HEK293T (cell line): ENCODE measurements around the gene FAM219B.

Experiments
- CTCF ChIA-PET: fragments of 350-600 bp; formaldehyde crosslinking; extraction: SDS; loops from one replicate; lab custom pipeline; 2021; ENCODE audit warnings: antibody characterized with exemption, inconsistent platforms; lab: Yijun Ruan, JAX
- POLR2A ChIA-PET: fragments of 350-600 bp; formaldehyde crosslinking; extraction: SDS; loops from one replicate; lab custom pipeline; 2020; ENCODE audit warnings: antibody characterized with exemption, inconsistent platforms; lab: Yijun Ruan, JAX
- DNase-seq: peaks from one replicate; pipeline ENCODE4 v3.0.0; 2012; ENCODE audit warnings: mixed read lengths; ENCODE audit errors: extremely low spot score
- ARNT ChIP-seq: fragments of 450-650 bp; IDR thresholded peaks from 2 replicates; pipeline ENCODE4 v1.6.1; 2017; ENCODE audit warnings: mild to moderate bottlenecking
- BHLHE40 ChIP-seq: fragments of 450-650 bp; IDR thresholded peaks from 2 replicates; pipeline ENCODE4 v1.6.1; 2016; ENCODE audit warnings: mild to moderate bottlenecking, moderate library complexity, borderline replicate concordance
- CTBP1 ChIP-seq: fragments of 450-650 bp; IDR thresholded peaks from 2 replicates; pipeline ENCODE4 v1.6.1; 2016; ENCODE audit warnings: borderline replicate concordance
- ELF4 ChIP-seq: fragments of 450-650 bp; IDR thresholded peaks from 2 replicates; pipeline ENCODE4 v1.6.1; 2017; ENCODE audit warnings: antibody characterized with exemption
- FOXA1 ChIP-seq: fragments of 450-650 bp; IDR thresholded peaks from 2 replicates; pipeline ENCODE4 v1.6.1; 2016; ENCODE audit warnings: mild to moderate bottlenecking
- FOXK2 ChIP-seq: fragments of 450-650 bp; IDR thresholded peaks from 2 replicates; pipeline ENCODE4 v1.6.1; 2016; ENCODE audit warnings: mild to moderate bottlenecking
- FOXM1 ChIP-seq: fragments of 450-650 bp; IDR thresholded peaks from 2 replicates; pipeline ENCODE4 v1.6.1; 2017; ENCODE audit warnings: mild to moderate bottlenecking, borderline replicate concordance
- HDGF ChIP-seq: fragments of 450-650 bp; IDR thresholded peaks from 2 replicates; pipeline ENCODE4 v1.6.1; 2017; ENCODE audit warnings: antibody characterized with exemption, borderline replicate concordance
- L3MBTL2 ChIP-seq: fragments of 450-650 bp; conservative IDR thresholded peaks from 2 replicates; pipeline ENCODE4 v1.6.1; 2016; ENCODE audit warnings: mild to moderate bottlenecking
- LEF1 ChIP-seq: fragments of 450-650 bp; IDR thresholded peaks from 2 replicates; pipeline ENCODE4 v1.6.1; 2017; ENCODE audit warnings: mild to moderate bottlenecking, borderline replicate concordance
- NFRKB ChIP-seq: fragments of 450-650 bp; IDR thresholded peaks from 2 replicates; pipeline ENCODE4 v1.6.1; 2016; ENCODE audit warnings: mild to moderate bottlenecking, moderate library complexity
- PKNOX1 ChIP-seq: fragments of 450-650 bp; IDR thresholded peaks from 2 replicates; pipeline ENCODE4 v1.6.1; 2016
- SP1 ChIP-seq: fragments of 450-650 bp; IDR thresholded peaks from 2 replicates; pipeline ENCODE4 v1.6.1; 2017
- SUZ12 ChIP-seq: fragments of 450-650 bp; IDR thresholded peaks from 2 replicates; pipeline ENCODE4 v1.6.1; 2016; ENCODE audit warnings: mild to moderate bottlenecking
- TARDBP ChIP-seq: fragments of 450-650 bp; IDR thresholded peaks from 2 replicates; pipeline ENCODE4 v1.6.1; 2016
- ZNF384 ChIP-seq: fragments of 450-650 bp; IDR thresholded peaks from 2 replicates; pipeline ENCODE4 v1.6.1; 2016

FAM219B gene

GRCh38 chr15:74863239-74864056 is 43.2 kb downstream of the FAM219B start:
- TF ChIP-seq HDGF: no peak
- TF ChIP-seq L3MBTL2: no peak
- TF ChIP-seq BHLHE40: no peak
- no peak for TF ChIP-seq PKNOX1
- DNase-seq: no peak
- POLR2A ChIA-PET: no interaction called here
- CTCF ChIA-PET: interaction anchor here (0.5 to 0.6 kb wide), 2 partner anchors 94 to 137 kb away, joined by 3 to 4 read pairs; no protein-coding TSS in a partner anchor

- POLR2A ChIA-PET: interaction anchor here (0.7 to 1.6 kb wide), 4 partner anchors 12 to 48 kb away, joined by 3 to 7 read pairs (median 4); partner anchors contain the start of genes FAM219B, MPI and ULK3
- TF ChIP-seq NFRKB (no peak), ELF4 (no peak), SP1 (no peak), PKNOX1 (no peak), CTBP1 (no peak), BHLHE40 (no peak)
- CTCF ChIA-PET: interaction anchor here (0.6 kb wide), 1 partner anchor 37 kb away, joined by 3 read pairs; no protein-coding TSS in a partner anchor
Observed at GRCh38 chr15:74858369-74858740, 48.3 kb downstream of the FAM219B start.

GRCh38 chr15:74857671-74858368 is 48.8 kb downstream of the FAM219B start:
- POLR2A ChIA-PET: interaction anchor here (0.7 to 0.9 kb wide), 2 partner anchors 12 to 31 kb away, joined by 3 read pairs; partner anchors contain the start of gene MPI
- CTCF ChIA-PET: interaction anchor here (0.6 to 0.7 kb wide), 2 partner anchors 38 to 92 kb away, joined by 3 read pairs; no protein-coding TSS in a partner anchor
- no peak for DNase-seq
- no peak for TF ChIP-seq TARDBP
- no peak for TF ChIP-seq BHLHE40
- TF ChIP-seq SP1: no peak
- no peak for TF ChIP-seq ELF4
- no peak for TF ChIP-seq FOXK2
- no peak for TF ChIP-seq PKNOX1
- TF ChIP-seq LEF1: no peak
- TF ChIP-seq ZNF384: no peak
- TF ChIP-seq NFRKB: no peak
- no peak for TF ChIP-seq HDGF
- TF ChIP-seq FOXA1: no peak
- no peak for TF ChIP-seq L3MBTL2
- no peak for TF ChIP-seq FOXM1

More at GRCh38 chr15:74858369-74858740, 48.3 kb downstream of the FAM219B start:
- DNase-seq: no peak

GRCh38 chr15:74857082-74857655 is 49.5 kb downstream of the FAM219B start:
- CTCF ChIA-PET: interaction anchor here (0.6 to 1.1 kb wide), 3 partner anchors 13 to 225 kb away, joined by 3 to 4 read pairs (median 3); no protein-coding TSS in a partner anchor
- DNase-seq: no peak
- POLR2A ChIA-PET: no interaction called here

More at GRCh38 chr15:74857082-74857655, 49.5 kb downstream of the FAM219B start:
- TF ChIP-seq FOXM1 (no peak), ARNT (no peak), FOXA1 (no peak), LEF1 (no peak), ZNF384 (no peak), FOXK2 (no peak), SP1 (no peak), BHLHE40 (no peak), TARDBP (no peak), CTBP1 (no peak), SUZ12 (no peak), HDGF (no peak), L3MBTL2 (no peak), ELF4 (no peak), PKNOX1 (no peak), NFRKB (no peak)
